ENCODE measurements around the gene CDC42. TPM values are rescaled to one million over a fixed set of nuclear protein-coding genes. Genes with fewer than 3 reads are reported as not detected.
A peak's percentile ranks its signal among the peaks of the same experiment; 100 is the strongest.

The CDC42 gene
- polyA plus RNA-seq, 4 donors, result 333 to 462 (median 397) TPM

DNA sequence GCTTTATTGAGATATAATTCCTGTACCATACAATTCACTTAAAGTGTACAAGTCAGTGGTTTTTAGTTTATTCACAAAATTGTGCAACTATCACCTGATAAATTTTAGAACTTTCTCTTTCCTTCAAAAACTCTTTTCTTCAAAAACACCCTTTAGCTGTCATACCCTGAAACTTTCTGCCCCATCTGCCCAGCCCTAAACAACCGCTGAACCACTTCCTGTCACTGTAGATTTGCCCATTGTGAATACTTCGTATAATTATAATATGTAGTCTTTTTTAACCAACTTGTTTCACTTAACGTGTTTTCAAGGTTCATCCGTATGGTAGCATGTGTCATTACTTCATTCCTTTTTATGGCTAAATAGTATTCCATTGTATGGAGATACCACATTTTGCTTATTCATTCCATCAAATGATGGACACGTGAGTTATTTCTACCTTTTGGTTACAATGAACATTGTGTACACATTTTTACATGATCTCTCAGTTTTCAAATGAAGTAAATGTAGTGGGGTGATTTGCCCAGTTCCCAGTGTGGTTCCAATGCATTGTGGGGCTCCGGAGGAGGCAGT is 52.4 kb downstream of the CDC42 start:
- DNase-seq (ENCODE audit: low read depth in 4 of 4, low spot score in 3 of 4), result no peak

- no peak for DNase-seq (ENCODE audit: low read depth in 4 of 4, low spot score in 3 of 4)
Measured at GRCh38 chr1:22105611-22106207, 53.2 kb downstream of the CDC42 start.

DNA sequence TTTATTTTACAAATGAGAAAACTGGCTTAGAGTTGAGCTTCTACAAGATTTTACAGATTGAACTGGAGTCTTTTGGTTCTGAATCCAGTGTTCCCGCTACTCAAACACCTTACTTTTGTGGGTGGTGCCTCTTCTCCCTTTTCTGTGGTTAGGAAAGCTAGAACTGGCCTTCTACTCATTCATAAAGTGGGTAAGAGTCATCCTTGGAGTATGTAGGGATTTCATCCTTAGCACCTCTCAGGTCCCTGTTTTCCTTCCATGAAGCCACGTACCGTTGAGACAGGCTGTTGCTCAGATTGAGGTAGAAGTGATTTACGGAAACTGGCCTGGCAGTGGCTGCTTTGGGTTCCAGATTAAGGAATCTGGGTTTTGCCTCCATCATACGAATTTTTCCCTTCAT is 54.6 kb downstream of the CDC42 start:
- DNase-seq (ENCODE audit: low read depth in 4 of 4, low spot score in 3 of 4), result no peak

GRCh38 chr1:22108339-22109105 is 56.0 kb downstream of the CDC42 start:
- peak in 3 of 4 donors; percentile 49 to 55 (median 51) for DNase-seq (ENCODE audit: low read depth in 4 of 4, low spot score in 3 of 4)

GRCh38 chr1:22110016-22110415 is 57.5 kb downstream of the CDC42 start:
- no peak for DNase-seq (ENCODE audit: low read depth in 4 of 4, low spot score in 3 of 4)

DNA sequence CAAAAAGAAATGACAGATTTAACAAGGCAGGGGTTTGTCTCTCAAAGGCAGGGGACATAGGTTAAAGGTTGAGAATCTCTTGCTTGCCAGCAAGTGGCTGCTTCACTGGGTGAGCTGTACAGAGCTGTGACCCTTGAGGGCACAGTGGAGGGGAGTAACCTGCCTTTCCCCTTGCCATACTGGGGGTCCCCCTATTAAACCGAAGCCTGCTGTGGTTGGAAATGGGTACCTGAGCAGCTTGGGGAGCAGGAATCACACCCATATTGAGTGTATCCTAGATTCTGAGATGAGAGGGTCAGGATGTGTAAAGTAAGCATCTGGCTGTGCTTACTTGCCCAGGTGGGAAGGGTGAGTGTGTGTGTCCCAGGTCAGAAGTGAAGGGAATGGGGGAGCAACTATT is 58.6 kb downstream of the CDC42 start:
- DNase-seq (ENCODE audit: low read depth in 4 of 4, low spot score in 3 of 4), result no peak

DNA sequence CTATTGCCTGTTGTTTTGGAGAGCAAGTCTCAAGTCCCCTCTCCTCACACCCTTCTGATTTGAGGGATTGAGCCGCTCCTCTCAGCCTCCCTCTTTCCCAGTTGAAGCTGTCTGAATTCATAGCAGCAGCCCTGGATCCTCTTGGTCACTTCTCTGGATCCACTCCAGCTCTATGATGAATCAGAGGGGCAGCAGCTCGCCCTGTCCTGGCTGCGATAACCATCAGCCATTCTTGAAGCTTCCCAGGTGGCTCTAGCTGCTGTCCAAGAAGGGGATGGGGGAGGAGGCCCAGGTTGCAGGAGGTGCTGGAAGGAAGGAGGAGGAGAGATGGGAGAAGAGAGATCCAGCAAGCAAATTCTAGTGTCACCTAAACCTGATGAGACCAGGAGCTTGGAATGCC is 59.1 kb downstream of the CDC42 start:
- DNase-seq (ENCODE audit: low read depth in 4 of 4, low spot score in 3 of 4), result no peak

GRCh38 chr1:22112554-22112953 is 60.0 kb downstream of the CDC42 start:
- no peak for DNase-seq (ENCODE audit: low read depth in 4 of 4, low spot score in 3 of 4)

- peak in 1 of 4 donors; percentile 36 for DNase-seq (ENCODE audit: low read depth in 4 of 4, low spot score in 3 of 4)
Measured at GRCh38 chr1:22114083-22115012, 61.8 kb downstream of the CDC42 start.

- no peak for DNase-seq (ENCODE audit: low read depth in 4 of 4, low spot score in 3 of 4)
Measured at GRCh38 chr1:22115286-22115685, 62.8 kb downstream of the CDC42 start.

DNA sequence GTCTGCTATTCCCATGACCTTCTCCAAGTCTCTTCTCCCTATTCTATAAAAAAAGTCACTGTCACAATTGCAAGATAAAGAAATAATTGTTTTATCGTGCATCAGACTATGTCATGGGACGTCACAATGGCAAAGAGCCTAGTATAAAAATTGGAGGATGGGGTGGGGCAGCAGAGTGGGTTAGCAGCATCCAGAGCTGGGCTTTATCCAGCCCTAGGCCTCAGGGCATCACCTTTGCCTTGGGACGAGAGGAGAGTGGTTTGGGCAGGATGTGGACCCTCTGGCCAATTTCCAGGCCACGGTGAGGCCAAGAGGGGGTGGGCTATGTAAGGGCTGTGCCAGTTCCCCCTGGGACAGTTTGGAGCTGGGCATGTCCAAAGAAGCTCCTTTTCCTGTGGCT is 64.7 kb downstream of the CDC42 start:
- DNase-seq (ENCODE audit: low read depth in 4 of 4, low spot score in 3 of 4), result no peak

DNA sequence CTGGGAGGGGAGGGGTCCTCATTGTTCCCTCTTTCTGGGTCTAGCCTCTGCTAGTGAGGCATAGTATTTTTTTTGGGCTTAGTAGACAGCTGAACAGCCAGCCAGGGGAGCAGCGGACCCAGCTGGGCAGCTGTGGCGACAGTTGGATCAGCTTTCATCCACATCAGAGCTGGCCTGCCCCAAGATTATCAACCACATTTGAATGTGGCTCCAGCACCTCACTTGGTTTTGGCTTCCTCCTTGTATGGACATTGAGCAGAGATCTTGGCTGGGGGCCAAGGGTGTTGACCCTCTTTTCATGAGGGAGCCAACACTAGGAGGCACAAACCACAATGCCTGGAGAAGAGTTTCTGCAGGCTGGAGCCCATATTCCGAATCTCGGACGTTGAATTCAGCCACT is 65.3 kb downstream of the CDC42 start:
- no peak for DNase-seq (ENCODE audit: low read depth in 4 of 4, low spot score in 3 of 4)

GRCh38 chr1:22118291-22118992 is 65.9 kb downstream of the CDC42 start:
- DNase-seq (ENCODE audit: low read depth in 4 of 4, low spot score in 3 of 4), result no peak

DNA sequence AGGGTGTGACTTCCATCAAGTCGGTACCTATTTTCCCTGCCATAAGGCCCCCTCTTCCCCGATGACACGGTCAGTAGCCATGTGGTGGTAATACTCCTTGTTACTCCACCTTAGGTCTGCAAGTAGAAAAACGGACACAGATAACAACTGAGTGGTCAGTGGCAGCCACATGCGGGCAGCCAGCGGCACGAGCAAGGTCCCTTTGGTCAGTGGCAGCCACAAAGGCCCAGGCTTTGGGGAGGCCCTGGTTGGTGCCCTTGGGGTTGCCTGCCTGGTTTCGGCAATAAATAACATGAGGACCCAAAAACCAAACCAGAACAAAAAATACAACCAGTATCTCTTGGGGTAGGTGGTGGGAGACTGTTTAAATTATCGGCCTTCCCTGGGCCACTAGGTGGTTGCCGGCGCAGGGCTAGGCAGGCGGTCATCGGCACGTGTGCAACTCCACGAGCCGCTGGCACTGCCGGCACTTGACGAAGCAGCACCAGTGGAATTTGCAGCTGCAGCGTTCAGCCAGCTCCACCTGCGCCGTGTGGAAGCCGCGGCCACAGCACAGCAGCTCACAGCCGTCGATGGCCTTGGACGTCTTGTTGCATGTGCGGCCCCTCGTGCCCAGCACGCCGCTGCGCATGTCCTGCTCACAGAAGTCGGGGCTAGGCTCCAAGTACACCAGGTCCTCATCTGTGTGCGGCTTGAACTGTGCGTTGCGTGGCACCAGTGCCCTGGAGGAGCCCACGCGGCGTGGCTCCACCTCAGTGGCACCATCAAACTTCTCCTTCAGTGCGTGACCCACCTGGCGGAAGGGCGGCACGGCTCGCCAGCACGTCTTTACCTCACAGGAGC is 67.3 kb downstream of the CDC42 start:
- no peak for DNase-seq (ENCODE audit: low read depth in 4 of 4, low spot score in 3 of 4)

DNA sequence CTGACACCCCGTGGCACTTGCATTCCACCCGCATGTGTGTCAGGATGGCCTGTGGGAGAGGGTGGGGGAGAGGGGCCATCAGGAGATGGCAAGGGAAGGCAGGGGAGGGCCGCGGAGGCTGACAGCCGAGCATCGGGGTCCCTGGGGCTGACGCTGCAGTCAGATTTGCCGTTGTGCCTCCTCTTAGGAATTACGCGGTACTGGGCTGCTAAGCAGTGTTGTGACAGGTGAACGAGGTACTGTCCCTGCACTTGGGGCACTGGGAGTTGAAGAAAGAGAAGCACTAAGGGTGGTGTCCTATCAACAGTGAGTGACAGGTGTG is 67.9 kb downstream of the CDC42 start:
- no peak for DNase-seq (ENCODE audit: low read depth in 4 of 4, low spot score in 3 of 4)

DNA sequence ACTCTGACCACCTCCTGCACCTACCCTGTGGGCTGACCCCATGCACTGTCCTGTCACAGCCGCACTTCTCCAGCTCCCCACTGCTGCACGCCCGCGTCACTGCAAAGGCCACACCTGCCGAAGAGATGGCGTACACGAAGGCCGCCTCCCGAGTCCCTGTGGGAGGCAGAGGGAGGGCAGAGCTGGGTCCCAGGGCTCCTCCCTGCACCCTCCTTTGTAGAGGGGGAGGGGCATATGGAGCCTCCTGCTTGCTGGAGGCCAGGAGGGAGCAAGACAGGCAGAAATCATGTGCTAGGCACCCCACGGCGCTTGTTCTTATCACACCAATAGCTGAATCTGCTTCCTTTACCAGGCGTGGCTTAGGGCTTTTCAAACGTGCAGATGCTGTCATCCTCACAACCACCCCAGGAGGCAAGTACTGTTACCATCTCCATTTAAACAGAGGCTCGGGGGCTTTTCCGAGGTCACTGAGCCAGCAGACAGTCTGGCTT is 69.0 kb downstream of the CDC42 start:
- DNase-seq (ENCODE audit: low read depth in 4 of 4, low spot score in 3 of 4), result no peak

- no peak for DNase-seq (ENCODE audit: low read depth in 4 of 4, low spot score in 3 of 4)
Measured at GRCh38 chr1:22122273-22123070, 70.0 kb downstream of the CDC42 start.

GRCh38 chr1:22123071-22123390 is 70.5 kb downstream of the CDC42 start:
- DNase-seq (ENCODE audit: low read depth in 4 of 4, low spot score in 3 of 4), result no peak

- no peak for DNase-seq (ENCODE audit: low read depth in 4 of 4, low spot score in 3 of 4)
Measured at GRCh38 chr1:22123901-22124404, 71.4 kb downstream of the CDC42 start.

Data from left renal pelvis (tissue), 4 donors.